T-helper 17 cell (primary cell): ENCODE results near the gene WDR88. TPM values are rescaled to one million over a fixed set of nuclear protein-coding genes. Genes with fewer than 3 reads are reported as not detected.
"Not testable (repeated sequence)": the region's sequence is repeated elsewhere in the genome, so short reads cannot be mapped to it uniquely, and the experiment has no call there.

ENCODE experiments used
- ATAC-seq: fragments of 150-1000 bp; cut with Tn5 transposase; 2 replicates; pipeline ENCODE4 v1.10.0; 2021; ENCODE audit warnings: mild to moderate bottlenecking, moderate library complexity
- DNase-seq, 3 donors: peaks; one replicate each; pipeline versions ENCODE4 v3.0.0 to v3.0.0-alpha.2; 2020 to 2021
- H3K9me3 ChIP-seq: one replicate; pipeline ENCODE4 v1.7.0; 2013; ENCODE audit warnings: low read length, mild to moderate bottlenecking; ENCODE audit not compliant: control insufficient read depth, poor library complexity, severe bottlenecking
- H3K27ac Mint-ChIP-seq: one replicate; pipeline ENCODE4 v1.8.0; 2022; ENCODE audit warnings: mild to moderate bottlenecking, moderate library complexity, mixed read lengths
- H3K27me3 Mint-ChIP-seq: one replicate; pipeline ENCODE4 v1.8.0; 2022; ENCODE audit warnings: mixed read lengths
- H3K36me3 Mint-ChIP-seq: one replicate; pipeline ENCODE4 v1.8.0; 2022; ENCODE audit warnings: low read depth, mixed read lengths
- H3K4me1 Mint-ChIP-seq: one replicate; pipeline ENCODE4 v1.8.0; 2022; ENCODE audit warnings: mild to moderate bottlenecking, mixed read lengths
- H3K4me3 Mint-ChIP-seq: one replicate; pipeline ENCODE4 v1.8.0; 2022; ENCODE audit warnings: mild to moderate bottlenecking, moderate library complexity, mixed read lengths
- total RNA-seq, 4 donors: library from RNA in 2 of 4; stranded (reverse) in 2 of 4; gene quantifications; one replicate each; pipeline ENCODE4 v1.2.3 and lab custom pipeline; 2022 to 2026

WDR88 gene
- total RNA-seq, 2 donors from 2014 or later = not detected

GRCh38 chr19:33139165-33139564 lies 7.3 kb downstream of the WDR88 start:
- H3K9me3 ChIP-seq = no peaks in the 10 kb centered on the region
- ATAC-seq (no peak), DNase-seq (no peak)
- Mint-ChIP-seq H3K27me3 (peaks cover 9% of the 10 kb centered on the region), H3K27ac (no peak overlapping the region), H3K36me3 (peaks cover 2% of the 10 kb centered on the region), H3K4me1 (peaks cover 4% of the 10 kb centered on the region), H3K4me3 (no peak overlapping the region)

GRCh38 chr19:33143897-33144405 lies 12.0 kb downstream of the WDR88 start:
- H3K4me1 Mint-ChIP-seq = peaks cover 7% of the 10 kb centered on the region
- peak; percentile 30 to 47 (median 46) for DNase-seq
- no peaks in the 10 kb centered on the region for H3K9me3 ChIP-seq
- peak overlapping the region; percentile 53 for H3K27ac Mint-ChIP-seq
- H3K27me3 Mint-ChIP-seq = peaks cover 9% of the 10 kb centered on the region
- peaks cover 2% of the 10 kb centered on the region for H3K36me3 Mint-ChIP-seq
- peak overlapping the region; percentile 28 for H3K4me3 Mint-ChIP-seq
- ATAC-seq = peak; percentile 99

- H3K4me1 Mint-ChIP-seq = peaks cover 8% of the 10 kb centered on the region
- no peaks in the 10 kb centered on the region for H3K9me3 ChIP-seq
- no peak for DNase-seq
- no peak overlapping the region for H3K27ac Mint-ChIP-seq
- no peak overlapping the region for H3K4me3 Mint-ChIP-seq
- H3K36me3 Mint-ChIP-seq = peaks cover 2% of the 10 kb centered on the region
- no peak for ATAC-seq
- peaks cover 9% of the 10 kb centered on the region for H3K27me3 Mint-ChIP-seq
Observed at GRCh38 chr19:33146209-33146608, 14.3 kb downstream of the WDR88 start.

GRCh38 chr19:33147538-33147937 lies 15.6 kb downstream of the WDR88 start:
- H3K27me3 Mint-ChIP-seq = no peaks in the 10 kb centered on the region
- H3K9me3 ChIP-seq = no peaks in the 10 kb centered on the region
- H3K36me3 Mint-ChIP-seq = no peaks in the 10 kb centered on the region
- peaks cover 8% of the 10 kb centered on the region for H3K4me1 Mint-ChIP-seq
- no peak overlapping the region for H3K27ac Mint-ChIP-seq
- no peak for ATAC-seq
- DNase-seq = no peak
- H3K4me3 Mint-ChIP-seq = no peak overlapping the region

DNA sequence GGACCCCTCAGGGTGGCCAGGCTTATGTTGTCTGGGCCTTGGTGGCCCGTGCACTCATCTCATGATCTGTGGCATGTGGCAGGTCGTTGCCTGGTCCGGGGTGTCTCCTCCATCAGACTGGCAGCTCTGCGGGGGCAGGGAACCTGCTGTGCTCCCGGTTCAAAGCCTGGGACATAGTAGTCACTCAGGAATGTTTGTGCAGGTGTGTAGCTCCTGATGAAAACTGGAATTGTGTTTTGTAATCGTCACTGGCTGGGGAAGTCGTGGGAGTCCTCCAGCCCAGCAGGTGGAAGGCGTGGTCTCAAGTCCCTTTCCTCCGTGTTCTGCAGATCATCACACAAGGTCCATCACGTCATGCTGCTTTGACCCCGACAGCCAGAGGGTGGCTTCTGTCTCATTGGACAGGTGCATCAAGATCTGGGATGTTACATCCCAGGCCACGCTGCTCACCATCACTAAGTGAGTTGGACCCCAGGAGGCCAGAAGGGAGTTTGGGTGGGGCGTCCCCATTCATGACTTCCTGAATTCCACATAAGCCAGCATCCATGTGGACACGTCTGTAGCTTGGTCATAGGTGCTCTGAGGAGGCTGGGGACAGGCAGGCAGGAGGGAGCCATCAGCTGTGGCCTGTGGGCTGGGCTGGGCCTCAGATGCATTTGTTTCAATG lies 19.1 kb downstream of the WDR88 start:
- Mint-ChIP-seq H3K27ac (peak overlapping the region; percentile 43), H3K4me1 (peaks cover 2% of the 10 kb centered on the region), H3K4me3 (no peak overlapping the region), H3K27me3 (no peaks in the 10 kb centered on the region), H3K36me3 (no peaks in the 10 kb centered on the region)
- no peak for ATAC-seq
- no peak for DNase-seq
- H3K9me3 ChIP-seq = no peaks in the 10 kb centered on the region

- no peaks in the 10 kb centered on the region for H3K36me3 Mint-ChIP-seq
- no peaks in the 10 kb centered on the region for H3K9me3 ChIP-seq
- ATAC-seq = no peak
- H3K27ac Mint-ChIP-seq = no peak overlapping the region
- H3K27me3 Mint-ChIP-seq = no peaks in the 10 kb centered on the region
- DNase-seq = no peak
- no peak overlapping the region for H3K4me3 Mint-ChIP-seq
- peaks cover 2% of the 10 kb centered on the region for H3K4me1 Mint-ChIP-seq
Observed at GRCh38 chr19:33152176-33152575, 20.3 kb downstream of the WDR88 start.

GRCh38 chr19:33152625-33153024 lies 20.7 kb downstream of the WDR88 start:
- not testable (repeated sequence) for DNase-seq, H3K27me3 Mint-ChIP-seq, H3K4me1 Mint-ChIP-seq, H3K4me3 Mint-ChIP-seq, H3K27ac Mint-ChIP-seq, ATAC-seq, H3K36me3 Mint-ChIP-seq, H3K9me3 ChIP-seq

DNA sequence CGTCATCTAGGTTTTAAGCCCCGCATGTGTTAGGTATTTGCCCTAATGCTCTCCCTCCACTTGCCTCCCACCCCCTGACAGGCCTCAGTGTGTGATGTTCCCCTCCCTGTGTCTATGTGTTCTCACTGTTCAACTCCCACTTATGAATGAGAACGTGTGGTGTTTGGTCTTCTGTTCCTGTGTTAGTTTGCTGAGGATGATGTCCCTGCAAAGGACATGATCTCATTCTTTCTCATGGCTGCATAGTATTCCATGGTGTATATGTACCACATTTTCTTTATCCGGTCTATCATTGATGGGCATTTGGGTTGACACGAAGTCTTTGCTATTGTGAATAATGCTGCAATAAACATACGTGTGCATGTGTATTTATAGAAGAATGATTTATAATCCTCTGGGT lies 22.4 kb downstream of the WDR88 start:
- not testable (repeated sequence) for H3K4me3 Mint-ChIP-seq, H3K27ac Mint-ChIP-seq, DNase-seq, H3K4me1 Mint-ChIP-seq, H3K36me3 Mint-ChIP-seq, H3K27me3 Mint-ChIP-seq, H3K9me3 ChIP-seq, ATAC-seq

DNA sequence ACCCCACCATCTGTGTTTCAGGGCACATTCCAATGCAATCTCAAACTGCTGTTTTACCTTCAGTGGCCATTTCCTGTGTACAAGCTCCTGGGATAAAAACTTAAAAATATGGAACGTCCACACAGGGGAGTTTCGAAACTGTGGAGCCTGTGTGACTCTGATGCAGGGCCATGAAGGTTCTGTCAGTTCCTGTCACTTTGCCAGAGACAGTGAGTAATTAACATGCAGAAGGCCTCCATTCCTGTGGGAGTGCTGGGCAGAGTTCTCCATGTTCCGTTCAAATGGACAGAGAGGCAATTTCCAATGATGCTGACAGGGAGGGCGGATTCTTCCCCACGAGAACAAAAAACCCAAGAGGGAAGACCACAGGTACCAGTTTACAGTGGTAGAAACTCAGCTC lies 24.4 kb downstream of the WDR88 start:
- Mint-ChIP-seq H3K36me3 (no peaks in the 10 kb centered on the region), H3K4me3 (no peak overlapping the region), H3K27me3 (no peaks in the 10 kb centered on the region), H3K4me1 (peaks cover 20% of the 10 kb centered on the region), H3K27ac (no peak overlapping the region)
- H3K9me3 ChIP-seq = no peaks in the 10 kb centered on the region
- no peak for ATAC-seq
- DNase-seq = no peak

DNA sequence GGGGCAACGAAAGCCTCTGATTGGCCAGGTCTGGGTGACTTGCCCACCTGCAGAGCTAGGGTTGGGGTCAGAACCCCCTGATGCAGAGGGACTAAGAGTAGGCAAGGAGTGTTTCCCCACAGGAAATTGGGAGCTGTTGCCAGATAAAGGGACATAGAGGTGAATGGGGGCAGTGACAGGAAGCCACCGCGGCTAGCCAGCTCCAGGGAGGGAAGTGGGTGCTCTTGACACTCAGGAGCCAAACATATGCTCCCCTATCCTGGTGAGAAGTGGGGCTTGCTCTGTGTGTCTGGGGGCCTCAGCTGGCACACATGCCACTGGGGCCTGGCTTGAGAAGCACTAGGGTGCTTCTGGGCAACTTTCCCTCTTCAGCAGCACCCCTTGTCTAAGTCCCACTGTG lies 26.0 kb downstream of the WDR88 start:
- Mint-ChIP-seq H3K4me1 (peaks cover 25% of the 10 kb centered on the region), H3K27me3 (no peaks in the 10 kb centered on the region), H3K4me3 (no peak overlapping the region), H3K36me3 (no peaks in the 10 kb centered on the region), H3K27ac (peak overlapping the region; percentile 79)
- H3K9me3 ChIP-seq = no peaks in the 10 kb centered on the region
- no peak for DNase-seq
- no peak for ATAC-seq

DNA sequence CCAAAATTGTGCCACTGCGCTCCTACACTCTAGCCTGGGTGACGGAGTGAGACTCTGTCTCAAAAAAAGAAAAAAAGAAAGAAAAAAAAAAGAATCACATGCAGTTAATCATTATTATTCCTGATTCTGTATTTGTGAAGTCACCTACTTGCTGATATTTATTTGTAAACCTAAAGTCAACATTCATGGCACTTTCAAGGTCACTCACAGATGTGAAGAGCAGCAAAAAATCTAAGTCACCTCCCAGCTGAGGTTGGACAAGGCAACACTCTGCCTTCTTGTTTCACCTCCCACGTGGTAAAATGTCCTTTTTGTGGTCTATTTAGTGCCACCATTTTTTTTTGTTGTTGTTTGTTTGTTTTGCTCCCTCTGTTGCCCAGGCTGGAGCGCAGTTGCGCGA lies 26.5 kb downstream of the WDR88 start:
- peak overlapping the region; percentile 79 for H3K27ac Mint-ChIP-seq
- no peaks in the 10 kb centered on the region for H3K27me3 Mint-ChIP-seq
- ATAC-seq = no peak
- no peak for DNase-seq
- no peaks in the 10 kb centered on the region for H3K36me3 Mint-ChIP-seq
- no peaks in the 10 kb centered on the region for H3K9me3 ChIP-seq
- H3K4me1 Mint-ChIP-seq = peaks cover 25% of the 10 kb centered on the region
- H3K4me3 Mint-ChIP-seq = no peak overlapping the region

GRCh38 chr19:33159149-33159548 lies 27.2 kb downstream of the WDR88 start:
- no peak for ATAC-seq
- H3K4me1 Mint-ChIP-seq = peaks cover 25% of the 10 kb centered on the region
- H3K27ac Mint-ChIP-seq = peak overlapping the region; percentile 79
- no peaks in the 10 kb centered on the region for H3K36me3 Mint-ChIP-seq
- no peak for DNase-seq
- H3K9me3 ChIP-seq = no peaks in the 10 kb centered on the region
- no peak overlapping the region for H3K4me3 Mint-ChIP-seq
- no peaks in the 10 kb centered on the region for H3K27me3 Mint-ChIP-seq

DNA sequence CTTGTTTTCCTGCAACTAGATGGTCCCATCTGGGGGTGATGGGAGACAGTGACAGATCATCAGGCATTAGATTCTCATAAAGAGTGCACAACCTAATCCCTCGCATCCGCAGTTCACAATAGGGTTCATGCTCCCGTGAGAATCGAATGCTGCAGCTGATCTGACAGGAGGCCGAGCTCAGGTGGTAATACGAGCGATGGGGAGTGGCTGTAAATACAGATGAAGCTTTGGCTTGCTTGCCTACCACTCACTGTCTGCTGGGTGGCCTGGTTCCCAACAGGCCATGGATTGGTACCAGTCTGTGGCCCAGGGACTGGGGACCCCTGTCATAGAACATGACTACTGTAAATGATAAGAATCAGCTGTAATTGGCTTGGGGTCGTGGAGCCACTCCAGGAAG lies 28.0 kb downstream of the WDR88 start:
- Mint-ChIP-seq H3K4me1 (peaks cover 25% of the 10 kb centered on the region), H3K27ac (peak overlapping the region; percentile 83), H3K4me3 (peak overlapping the region; percentile 84), H3K27me3 (no peaks in the 10 kb centered on the region), H3K36me3 (no peaks in the 10 kb centered on the region)
- H3K9me3 ChIP-seq = no peaks in the 10 kb centered on the region
- no peak for ATAC-seq
- no peak for DNase-seq

- Mint-ChIP-seq H3K4me1 (peaks cover 25% of the 10 kb centered on the region), H3K27ac (peak overlapping the region; percentile 83), H3K27me3 (no peaks in the 10 kb centered on the region), H3K36me3 (no peaks in the 10 kb centered on the region), H3K4me3 (peak overlapping the region; percentile 84)
- no peaks in the 10 kb centered on the region for H3K9me3 ChIP-seq
- ATAC-seq (no peak), DNase-seq (no peak)
Observed at GRCh38 chr19:33161201-33161600, 29.3 kb downstream of the WDR88 start.
